ENCODE results near the gene SSX4. TPM values are rescaled to one million over a fixed set of nuclear protein-coding genes. Genes with fewer than 3 reads are reported as not detected.
"Not testable (repeated sequence)": the region's sequence is repeated elsewhere in the genome, so short reads cannot be mapped to it uniquely, and the experiment has no call there.

SSX4 gene
- not detected for polyA plus RNA-seq (ENCODE audit: insufficient read depth in 1 of 5, insufficient read length in 5 of 5, low replicate concordance in 1 of 5)
- long read RNA-seq, donor 1: 0 reads
- long read RNA-seq, donor 2: 0 reads
- long read RNA-seq, donor 3: 0 reads
- long read RNA-seq, donor 4: 0 reads
- long read RNA-seq, donor 5: 0 reads
- long read RNA-seq, donor 6: 0 reads
- long read RNA-seq, donor 7: 0 reads
- long read RNA-seq, donor 8: 0 reads

- DNase-seq: not testable (repeated sequence)
These were observed at the start of gene SSX4 for GRCh38 chrX:48383239-48383638. SSX4 (plus strand) TSS chrX:48383539; CDS start chrX:48384054, 515 bp downstream.

GRCh38 chrX:48346059-48346458, 37.3 kb upstream of the SSX4 start:
- DNase-seq: not testable (repeated sequence)

- not testable (repeated sequence) for DNase-seq
These were observed 26.8 kb upstream of the SSX4 start, which contains the start of gene SSX3 for GRCh38 chrX:48356315-48357094. SSX3 (minus strand) TSS chrX:48356703; CDS start chrX:48355249, 1,454 bp downstream.

- DNase-seq: no peak
These were observed 25.7 kb upstream of the SSX4 start for GRCh38 chrX:48357681-48358080.

GRCh38 chrX:48359281-48359680, 24.1 kb upstream of the SSX4 start:
- DNase-seq: not testable (repeated sequence)

GRCh38 chrX:48367717-48368408, 15.5 kb upstream of the SSX4 start:
- not testable (repeated sequence) for DNase-seq

- not testable (repeated sequence) for DNase-seq
These were observed 12.9 kb upstream of the SSX4 start for GRCh38 chrX:48370408-48370807.

- DNase-seq: not testable (repeated sequence)
These were observed 13.6 kb downstream of the SSX4 start for GRCh38 chrX:48396931-48397330.

GRCh38 chrX:48397825-48398224, 14.5 kb downstream of the SSX4 start:
- not testable (repeated sequence) for DNase-seq

- DNase-seq: not testable (repeated sequence)
These were observed 28.5 kb downstream of the SSX4 start, which contains the start of gene SSX4B for GRCh38 chrX:48411860-48412259. SSX4B (minus strand) TSS chrX:48411960; CDS start chrX:48411372, 588 bp downstream.

GRCh38 chrX:48427027-48427716, 43.8 kb downstream of the SSX4 start:
- DNase-seq: not testable (repeated sequence)

GRCh38 chrX:48429606-48430005, 46.3 kb downstream of the SSX4 start:
- DNase-seq: not testable (repeated sequence)

GRCh38 chrX:48430166-48430565, 46.8 kb downstream of the SSX4 start:
- not testable (repeated sequence) for DNase-seq

- DNase-seq: not testable (repeated sequence)
These were observed 50.4 kb downstream of the SSX4 start for GRCh38 chrX:48433713-48434112.

Other genes with a start within 250 kb of the SSX4 start
- gene SSX5, start 186.7 kb upstream of the SSX4 start, polyA plus RNA-seq (ENCODE audit: insufficient read depth in 1 of 5, insufficient read length in 5 of 5, low replicate concordance in 1 of 5): not detected
- not detected for gene SSX1, start 128.1 kb upstream of the SSX4 start, polyA plus RNA-seq (ENCODE audit: insufficient read depth in 1 of 5, insufficient read length in 5 of 5, low replicate concordance in 1 of 5)
- not detected for gene SSX3, start 26.8 kb upstream of the SSX4 start, polyA plus RNA-seq (ENCODE audit: insufficient read depth in 1 of 5, insufficient read length in 5 of 5, low replicate concordance in 1 of 5)
- gene SSX4B, start 28.4 kb downstream of the SSX4 start, polyA plus RNA-seq (ENCODE audit: insufficient read depth in 1 of 5, insufficient read length in 5 of 5, low replicate concordance in 1 of 5): not detected
- gene SLC38A5, start 86.7 kb downstream of the SSX4 start, polyA plus RNA-seq (ENCODE audit: insufficient read depth in 1 of 5, insufficient read length in 5 of 5, low replicate concordance in 1 of 5): 10 to 100 TPM; 31.8 to 68.1 (median 43.4) TPM
- gene FTSJ1, start 92.7 kb downstream of the SSX4 start, polyA plus RNA-seq (ENCODE audit: insufficient read depth in 1 of 5, insufficient read length in 5 of 5, low replicate concordance in 1 of 5): 10 to 100 TPM; 34.2 to 44.6 (median 36.5) TPM
- 1 to 10 TPM; 6.2 to 9.9 (median 8.9) TPM for gene PORCN, start 125.5 kb downstream of the SSX4 start, polyA plus RNA-seq (ENCODE audit: insufficient read depth in 1 of 5, insufficient read length in 5 of 5, low replicate concordance in 1 of 5)
- 10 to 100 TPM; 34.0 to 39.6 (median 35.7) TPM for gene EBP, start 138.3 kb downstream of the SSX4 start, polyA plus RNA-seq (ENCODE audit: insufficient read depth in 1 of 5, insufficient read length in 5 of 5, low replicate concordance in 1 of 5)
- 10 to 100 TPM in 2 of 5 donors, 1 to 10 TPM in 3; 8.0 to 11.8 (median 9.6) TPM for gene TBC1D25, start 156.2 kb downstream of the SSX4 start, polyA plus RNA-seq (ENCODE audit: insufficient read depth in 1 of 5, insufficient read length in 5 of 5, low replicate concordance in 1 of 5)
- 100 to 1,000 TPM; 322 to 463 (median 376) TPM for gene RBM3, start 190.9 kb downstream of the SSX4 start, polyA plus RNA-seq (ENCODE audit: insufficient read depth in 1 of 5, insufficient read length in 5 of 5, low replicate concordance in 1 of 5)
- gene WDR13, start 214.0 kb downstream of the SSX4 start, polyA plus RNA-seq (ENCODE audit: insufficient read depth in 1 of 5, insufficient read length in 5 of 5, low replicate concordance in 1 of 5): 100 to 1,000 TPM in 3 of 5 donors, 10 to 100 TPM in 2; 84.4 to 141 (median 104) TPM